ENCODE measurements around the gene ANKFN1. TPM values are rescaled to one million over a fixed set of nuclear protein-coding genes. Genes with fewer than 3 reads are reported as not detected.

ANKFN1 gene
- total RNA-seq, 1 experiment from 2014 or later = not detected

GRCh38 chr17:56465886-56466285 lies 312.6 kb downstream of the ANKFN1 start:
- no peak for DNase-seq (ENCODE audit: low spot score)
- Histone ChIP-seq H3K9me3 (ENCODE audit: low read depth, low read length, poor library complexity, severe bottlenecking) (no peaks in the 10 kb centered on the region), H3K27me3 (replicated peaks; ENCODE audit: insufficient read depth, low read depth, low read length, poor library complexity) (peaks cover 19% of the 10 kb centered on the region), H3K27ac (ENCODE audit: low read depth, low read length, poor library complexity, severe bottlenecking) (no peak overlapping the region), H3K4me1 (ENCODE audit: insufficient read depth, low read length, poor library complexity, severe bottlenecking) (no peaks in the 10 kb centered on the region), H3K36me3 (ENCODE audit: insufficient read depth, low read length, poor library complexity, severe bottlenecking) (no peaks in the 10 kb centered on the region), H3K4me3 (ENCODE audit: low read depth, low read length, poor library complexity, severe bottlenecking) (no peak overlapping the region)
- no peak for TF ChIP-seq EZH2 (IDR thresholded peaks at IDR 0.05; ENCODE audit: borderline replicate concordance, low read depth, low read length, poor library complexity, severe bottlenecking)
- no peak for TF ChIP-seq CTCF (conservative IDR thresholded peaks at IDR 0.05; ENCODE audit: low read depth, low read length)
- POLR2A ChIA-PET (ENCODE audit: low non-redundant PET) = no interaction called here
- no TSS peak for BruUV-seq (replicated peaks)
- intact Hi-C loops (cut with micrococcal nuclease; ENCODE audit: unreplicated experiment) = no loop called here
- CTCF ChIA-PET = no interaction called here

GRCh38 chr17:56468840-56469239 lies 315.6 kb downstream of the ANKFN1 start:
- Histone ChIP-seq H3K4me1 (ENCODE audit: insufficient read depth, low read length, poor library complexity, severe bottlenecking) (no peaks in the 10 kb centered on the region), H3K27me3 (replicated peaks; ENCODE audit: insufficient read depth, low read depth, low read length, poor library complexity) (peaks cover 20% of the 10 kb centered on the region), H3K27ac (ENCODE audit: low read depth, low read length, poor library complexity, severe bottlenecking) (no peak overlapping the region), H3K9me3 (ENCODE audit: low read depth, low read length, poor library complexity, severe bottlenecking) (no peaks in the 10 kb centered on the region), H3K4me3 (ENCODE audit: low read depth, low read length, poor library complexity, severe bottlenecking) (no peak overlapping the region), H3K36me3 (ENCODE audit: insufficient read depth, low read length, poor library complexity, severe bottlenecking) (no peaks in the 10 kb centered on the region)
- intact Hi-C loops (cut with micrococcal nuclease; ENCODE audit: unreplicated experiment) = no loop called here
- no peak for DNase-seq (ENCODE audit: low spot score)
- ChIA-PET POLR2A (ENCODE audit: low non-redundant PET) (no interaction called here), CTCF (no interaction called here)
- no TSS peak for BruUV-seq (replicated peaks)
- TF ChIP-seq EZH2 (IDR thresholded peaks at IDR 0.05; ENCODE audit: borderline replicate concordance, low read depth, low read length, poor library complexity, severe bottlenecking) (no peak), CTCF (conservative IDR thresholded peaks at IDR 0.05; ENCODE audit: low read depth, low read length) (no peak)

- TF ChIP-seq EZH2 (IDR thresholded peaks at IDR 0.05; ENCODE audit: borderline replicate concordance, low read depth, low read length, poor library complexity, severe bottlenecking) = no peak
- TF ChIP-seq CTCF (conservative IDR thresholded peaks at IDR 0.05; ENCODE audit: low read depth, low read length) = no peak
- H3K4me3 ChIP-seq (ENCODE audit: low read depth, low read length, poor library complexity, severe bottlenecking) = no peak overlapping the region
- no peak for DNase-seq (ENCODE audit: low spot score)
- CTCF ChIA-PET = no interaction called here
- no peaks in the 10 kb centered on the region for H3K9me3 ChIP-seq (ENCODE audit: low read depth, low read length, poor library complexity, severe bottlenecking)
- no peak overlapping the region for H3K27ac ChIP-seq (ENCODE audit: low read depth, low read length, poor library complexity, severe bottlenecking)
- BruUV-seq (replicated peaks) = no TSS peak
- no peaks in the 10 kb centered on the region for H3K4me1 ChIP-seq (ENCODE audit: insufficient read depth, low read length, poor library complexity, severe bottlenecking)
- peaks cover 15% of the 10 kb centered on the region for H3K27me3 ChIP-seq (replicated peaks; ENCODE audit: insufficient read depth, low read depth, low read length, poor library complexity)
- intact Hi-C loops (cut with micrococcal nuclease; ENCODE audit: unreplicated experiment) = no loop called here
- POLR2A ChIA-PET (ENCODE audit: low non-redundant PET) = no interaction called here
- no peaks in the 10 kb centered on the region for H3K36me3 ChIP-seq (ENCODE audit: insufficient read depth, low read length, poor library complexity, severe bottlenecking)
Measured at GRCh38 chr17:56471696-56472095, 318.4 kb downstream of the ANKFN1 start.

Data from A673 (cell line).